ENCODE results near the gene GRIK5. TPM values are rescaled to one million over a fixed set of nuclear protein-coding genes. Genes with fewer than 3 reads are reported as not detected.

GRIK5 gene
- total RNA-seq, 2 experiments from 2014 or later, result 0.63 to 0.95 TPM

GRCh38 chr19:41959056-41960053 is 110.7 kb downstream of the GRIK5 start, which contains the start of gene RABAC1:
Gene RABAC1 (minus strand): TSS chr19:41959321. CDS start chr19:41959292, 29 bp downstream.
- ChIA-PET POLR2A (interaction anchor here (0.9 to 3.9 kb wide), 13 partner anchors 12 to 121 kb away, joined by 3 to 37 read pairs (median 7); partner anchors contain the start of genes ARHGEF1 and RPS19), CTCF (interaction anchor here (0.8 to 4.6 kb wide), 7 partner anchors 16 to 165 kb away, joined by 3 to 33 read pairs (median 10); partner anchors contain the start of genes ERFL and RPS19)
- peak within 1 kb of the TSS; percentile 84 for H3K27ac Mint-ChIP-seq
- ATAC-seq, result peak; percentile 89
- intact Hi-C loops (cut with micrococcal nuclease), result no loop called here
- DNase-seq, result peak; percentile 94
- H3K4me3 Mint-ChIP-seq, result peak within 1 kb of the TSS; percentile 82
- H3K9me3 Mint-ChIP-seq, result no peaks in the 10 kb centered on the region
- no peaks in the 10 kb centered on the region for H3K27me3 Mint-ChIP-seq
- peaks cover 16% of the 10 kb centered on the region for H3K4me1 Mint-ChIP-seq (ENCODE audit: low read depth)
- peak; percentile 55 for TF ChIP-seq CTCF (IDR thresholded peaks at IDR 0.05)
- H3K36me3 Mint-ChIP-seq (ENCODE audit: low read depth), result peaks cover 1% of the 10 kb centered on the region

DNA sequence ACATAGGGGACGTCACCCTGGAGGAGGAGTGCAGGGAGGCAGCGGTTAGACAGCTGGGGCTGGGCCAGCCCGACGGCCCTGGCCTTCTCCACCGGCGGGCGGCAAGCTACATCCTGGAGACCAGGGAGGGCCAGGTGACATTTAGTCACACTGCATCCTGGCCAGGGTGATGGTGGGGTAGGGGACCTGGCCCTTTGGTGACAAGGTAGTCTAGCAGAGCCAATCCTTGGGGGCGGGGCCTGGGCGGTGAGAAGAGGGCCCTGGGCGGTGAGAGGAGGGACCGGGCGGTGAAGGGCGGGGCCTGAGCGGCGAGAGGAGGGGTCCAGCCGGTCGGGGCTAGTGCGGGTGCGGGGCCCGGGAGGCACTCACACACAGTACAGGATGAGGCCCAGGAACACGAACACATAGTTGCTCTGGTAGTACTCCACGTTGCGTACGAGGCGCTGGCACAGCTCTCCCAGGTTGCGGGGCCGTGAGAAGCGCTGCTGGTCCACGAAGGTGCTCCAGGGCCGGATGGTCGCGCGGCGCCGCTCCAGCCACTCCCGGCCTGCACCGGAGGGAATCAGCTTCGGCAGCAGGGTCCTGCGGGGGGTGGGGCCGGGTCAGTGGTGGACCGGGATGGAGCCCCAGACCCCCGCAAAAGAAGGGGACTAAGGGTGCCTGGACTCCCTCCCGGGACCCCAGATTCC is 111.5 kb downstream of the GRIK5 start:
- Mint-ChIP-seq H3K36me3 (ENCODE audit: low read depth) (peaks cover 1% of the 10 kb centered on the region), H3K4me3 (peak overlapping the region; percentile 82), H3K4me1 (ENCODE audit: low read depth) (peaks cover 16% of the 10 kb centered on the region), H3K27me3 (no peaks in the 10 kb centered on the region), H3K9me3 (no peaks in the 10 kb centered on the region), H3K27ac (peak overlapping the region; percentile 78)
- ATAC-seq (peak; percentile 75), DNase-seq (peak; percentile 91)
- ChIA-PET POLR2A (interaction anchor here (0.9 to 3.9 kb wide), 17 partner anchors 10 to 120 kb away, joined by 3 to 37 read pairs (median 4); partner anchors contain the start of genes ARHGEF1 and RPS19), CTCF (interaction anchor here (0.8 to 4.6 kb wide), 14 partner anchors 11 to 164 kb away, joined by 3 to 33 read pairs (median 5); partner anchors contain the start of genes CD79A, CEACAM3, ERFL and RPS19)
- intact Hi-C loops (cut with micrococcal nuclease), result no loop called here
- TF ChIP-seq CTCF (IDR thresholded peaks at IDR 0.05), result no peak

DNA sequence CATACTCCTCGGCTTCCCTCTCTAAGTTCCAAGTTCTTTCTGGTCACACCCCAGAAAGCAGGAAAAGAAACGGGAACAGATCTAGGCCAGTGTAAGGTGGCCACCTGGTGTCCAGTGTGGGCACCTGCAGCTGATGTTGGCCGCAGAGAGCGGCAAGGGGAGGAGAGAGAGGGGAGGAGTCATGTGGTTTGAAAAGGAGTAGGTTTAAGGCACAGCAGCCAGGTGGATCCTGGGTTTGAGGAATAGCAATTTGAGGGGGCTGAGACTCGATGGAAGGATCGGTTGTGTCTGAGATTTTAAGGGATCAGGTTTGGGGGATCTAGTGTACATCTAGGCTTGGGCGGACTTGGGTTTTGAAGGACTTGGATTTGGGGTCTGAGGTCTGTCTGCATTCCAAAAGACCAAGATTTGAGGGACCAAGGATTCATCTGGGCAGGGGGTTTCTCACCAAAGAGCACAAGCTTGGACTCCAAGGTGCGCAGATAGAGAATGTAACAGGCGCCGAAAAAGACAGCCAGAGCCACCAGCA is 112.1 kb downstream of the GRIK5 start:
- H3K4me1 Mint-ChIP-seq (ENCODE audit: low read depth), result peaks cover 16% of the 10 kb centered on the region
- ATAC-seq, result peak; percentile 50
- ChIA-PET CTCF (interaction anchor here (0.6 to 4.6 kb wide), 13 partner anchors 10 to 164 kb away, joined by 3 to 33 read pairs (median 5); partner anchors contain the start of genes CD79A, CEACAM3 and RPS19), POLR2A (interaction anchor here (1.1 to 3.9 kb wide), 13 partner anchors 9 to 99 kb away, joined by 3 to 37 read pairs (median 7); partner anchors contain the start of genes ARHGEF1 and RPS19)
- H3K4me3 Mint-ChIP-seq, result peak overlapping the region; percentile 82
- no peaks in the 10 kb centered on the region for H3K27me3 Mint-ChIP-seq
- peaks cover 1% of the 10 kb centered on the region for H3K36me3 Mint-ChIP-seq (ENCODE audit: low read depth)
- intact Hi-C loops (cut with micrococcal nuclease), result no loop called here
- peak; percentile 62 for DNase-seq
- peak; percentile 27 for TF ChIP-seq CTCF (IDR thresholded peaks at IDR 0.05)
- no peaks in the 10 kb centered on the region for H3K9me3 Mint-ChIP-seq
- H3K27ac Mint-ChIP-seq, result peak overlapping the region; percentile 78

DNA sequence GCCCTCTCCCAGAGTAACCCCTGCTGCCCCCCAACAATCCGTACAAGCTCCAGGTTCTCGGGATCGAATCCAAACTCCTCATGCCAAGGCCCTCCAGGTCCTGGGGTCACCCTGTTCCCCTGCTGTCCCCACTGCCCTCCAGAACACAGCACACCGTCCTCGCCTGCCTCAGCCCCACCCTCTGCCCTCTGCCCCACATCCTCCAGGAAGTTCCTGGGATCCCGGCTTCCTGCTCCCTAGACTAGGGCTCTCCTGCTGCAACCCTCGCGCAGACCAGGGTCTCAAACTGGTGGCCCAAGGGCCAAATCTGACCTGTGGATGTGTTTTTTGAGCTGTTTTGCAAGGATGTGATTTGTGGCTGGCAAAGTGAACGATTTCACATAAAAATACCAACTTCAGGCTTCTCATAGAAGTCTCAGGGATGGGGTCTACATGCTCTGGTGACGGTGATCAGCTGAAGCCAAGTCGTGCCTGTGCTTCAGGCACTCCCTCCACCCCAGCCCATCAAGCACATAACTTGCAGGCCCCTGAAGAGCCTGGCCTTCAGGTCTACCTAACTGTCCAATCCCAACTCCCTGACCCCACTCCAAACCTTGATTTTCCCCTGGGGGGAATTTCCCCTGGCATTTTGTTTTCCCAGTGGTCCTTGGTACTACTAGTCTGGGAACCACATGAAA is 112.7 kb downstream of the GRIK5 start:
- TF ChIP-seq CTCF (IDR thresholded peaks at IDR 0.05), result peak; percentile 76
- intact Hi-C loops (cut with micrococcal nuclease), result no loop called here
- no peaks in the 10 kb centered on the region for H3K9me3 Mint-ChIP-seq
- POLR2A ChIA-PET, result interaction anchor here (0.6 to 3.9 kb wide), 12 partner anchors 8 to 97 kb away, joined by 3 to 37 read pairs (median 7); partner anchors contain the start of genes ARHGEF1 and RPS19
- no peak for ATAC-seq
- H3K27ac Mint-ChIP-seq, result peak overlapping the region; percentile 78
- no peaks in the 10 kb centered on the region for H3K27me3 Mint-ChIP-seq
- peaks cover 1% of the 10 kb centered on the region for H3K36me3 Mint-ChIP-seq (ENCODE audit: low read depth)
- no peak for DNase-seq
- no peak overlapping the region for H3K4me3 Mint-ChIP-seq
- H3K4me1 Mint-ChIP-seq (ENCODE audit: low read depth), result peaks cover 16% of the 10 kb centered on the region
- CTCF ChIA-PET, result interaction anchor here (0.6 to 4.6 kb wide), 12 partner anchors 10 to 164 kb away, joined by 3 to 33 read pairs (median 4); partner anchors contain the start of genes CEACAM3, ERFL and RPS19
